Activated T-helper 17 cell treated with anti-CD3 and anti-CD28 coated beads, Interleukin-2, amount 50 U/mL, for 72 hours (primary cell): ENCODE data around the gene SEPSECS. TPM values are rescaled to one million over a fixed set of nuclear protein-coding genes. Genes with fewer than 3 reads are reported as not detected.

ENCODE experiments used
- ATAC-seq: fragments of 150-1000 bp; cut with Tn5 transposase; replicated peaks from 2 replicates; pipeline ENCODE4 v1.10.0; 2021; ENCODE audit warnings: mild to moderate bottlenecking, moderate library complexity
- H3K27ac Mint-ChIP-seq: one replicate; pipeline ENCODE4 v1.8.0; 2022; ENCODE audit warnings: mixed read lengths
- H3K27me3 Mint-ChIP-seq: one replicate; pipeline ENCODE4 v1.8.0; 2022; ENCODE audit warnings: mixed read lengths
- H3K36me3 Mint-ChIP-seq: one replicate; pipeline ENCODE4 v1.8.0; 2022; ENCODE audit warnings: low read depth, mild to moderate bottlenecking, mixed read lengths
- H3K4me1 Mint-ChIP-seq: one replicate; pipeline ENCODE4 v1.8.0; 2022; ENCODE audit warnings: mixed read lengths
- H3K4me3 Mint-ChIP-seq: one replicate; pipeline ENCODE4 v1.8.0; 2022; ENCODE audit warnings: mild to moderate bottlenecking, mixed read lengths
- H3K9me3 Mint-ChIP-seq: one replicate; pipeline ENCODE4 v1.8.0; 2022; ENCODE audit warnings: mixed read lengths
- total RNA-seq, 2 donors: library from RNA; stranded (reverse); gene quantifications; one replicate each; pipeline ENCODE4 v1.2.3, GENCODE V29; 2022

SEPSECS gene
- total RNA-seq, 2 donors from 2014 or later: 11.5 to 11.8 TPM

DNA sequence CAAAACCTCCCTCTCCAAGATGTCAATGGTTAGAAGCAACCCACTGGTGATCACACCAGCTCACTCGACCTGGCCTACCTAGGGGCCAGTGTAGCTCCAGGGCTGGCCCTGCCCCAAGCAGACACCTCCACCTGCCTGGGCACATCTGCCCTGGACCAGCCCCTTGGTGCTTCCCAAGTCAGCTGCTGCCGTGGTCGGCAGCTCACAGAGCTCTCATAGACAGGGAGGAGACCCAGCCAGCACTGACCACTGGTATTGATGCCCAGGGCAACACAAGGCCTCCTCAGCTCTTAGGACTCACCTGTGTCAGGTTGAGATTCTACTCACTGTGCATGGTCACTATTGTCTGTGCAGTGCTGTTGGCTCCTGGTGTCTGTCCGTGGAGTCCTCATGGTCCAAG lies 51.7 kb downstream of the SEPSECS start:
- no peak for ATAC-seq

DNA sequence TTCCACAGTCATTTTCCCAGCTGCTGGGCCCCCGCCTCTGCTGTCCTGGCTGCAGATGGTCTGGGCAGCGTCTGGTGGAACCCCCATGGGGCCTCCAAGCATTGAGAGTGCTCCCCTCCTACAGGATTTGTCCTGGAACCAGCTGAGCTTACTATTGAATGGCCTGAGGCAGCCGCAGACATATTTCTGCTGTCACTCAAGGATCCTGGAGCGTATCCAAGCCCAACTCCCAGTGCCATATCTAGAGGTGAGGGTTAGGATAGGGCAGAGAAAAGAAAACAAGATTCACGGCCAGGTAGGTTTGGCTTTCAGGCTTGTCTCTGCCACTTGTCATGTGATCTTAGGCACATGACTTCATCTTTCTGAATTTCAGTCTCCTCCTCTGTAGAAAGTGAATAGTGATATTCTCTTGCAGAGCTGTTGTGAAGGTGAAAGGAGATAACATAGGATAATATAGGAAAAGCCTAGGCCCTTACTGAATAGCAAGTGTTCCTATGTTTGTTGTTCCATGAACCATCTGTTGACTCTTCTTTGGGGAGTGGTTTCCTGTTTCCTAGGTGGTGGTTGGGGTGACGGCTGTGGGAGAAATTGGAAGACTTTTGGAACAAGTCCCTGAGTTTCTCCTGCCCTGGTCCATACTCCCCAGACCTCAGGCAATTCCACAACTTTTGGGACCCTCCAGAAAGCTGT lies 52.3 kb downstream of the SEPSECS start:
- Mint-ChIP-seq H3K27ac (no peak overlapping the region), H3K4me1 (no peaks in the 10 kb centered on the region), H3K9me3 (no peaks in the 10 kb centered on the region), H3K27me3 (no peaks in the 10 kb centered on the region), H3K4me3 (no peak overlapping the region), H3K36me3 (no peaks in the 10 kb centered on the region)
- ATAC-seq: no peak

More for the DNA sequence above, 51.7 kb downstream of the SEPSECS start:
- Mint-ChIP-seq H3K4me1 (no peaks in the 10 kb centered on the region), H3K27ac (no peak overlapping the region), H3K9me3 (no peaks in the 10 kb centered on the region), H3K36me3 (no peaks in the 10 kb centered on the region), H3K4me3 (no peak overlapping the region), H3K27me3 (no peaks in the 10 kb centered on the region)

DNA sequence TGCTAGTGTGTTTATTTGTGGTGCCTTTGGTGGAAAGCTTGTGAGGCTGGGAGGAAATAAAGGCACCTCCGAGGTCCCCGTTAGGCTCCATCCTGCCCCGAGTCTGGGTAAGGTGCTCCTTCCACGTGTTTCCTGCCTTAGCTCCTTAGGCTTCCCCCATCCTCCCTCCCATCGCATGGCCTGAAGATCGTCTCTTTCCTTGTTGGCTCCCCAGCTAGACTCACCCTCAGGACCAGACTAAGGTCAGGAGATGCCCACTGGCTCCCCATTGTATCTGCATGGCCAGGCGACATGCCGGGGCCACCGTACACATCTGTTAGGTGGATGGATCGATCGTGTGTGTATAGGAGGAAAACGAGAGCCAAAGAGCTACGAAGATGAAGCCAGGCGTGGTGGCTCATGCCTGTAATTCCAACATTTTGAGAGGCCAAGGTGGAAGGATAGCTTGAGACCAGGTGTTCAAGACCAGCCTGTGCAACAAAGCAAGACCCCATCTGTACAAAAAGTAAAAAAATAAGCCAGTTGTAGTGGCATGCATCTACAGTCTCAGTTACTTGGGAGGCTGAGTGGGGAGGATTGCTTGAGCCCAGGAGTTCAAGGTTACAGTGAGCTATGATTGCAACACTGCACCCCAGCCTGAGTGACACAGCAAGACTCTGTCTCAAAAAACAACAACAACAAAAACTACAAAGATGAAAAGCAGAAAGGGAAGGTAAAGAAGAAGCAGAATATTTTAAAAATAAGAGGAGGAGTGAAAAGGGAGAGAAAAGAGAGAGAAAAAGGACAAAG lies 53.7 kb downstream of the SEPSECS start:
- H3K9me3 Mint-ChIP-seq: no peaks in the 10 kb centered on the region
- H3K4me1 Mint-ChIP-seq: no peaks in the 10 kb centered on the region
- no peaks in the 10 kb centered on the region for H3K36me3 Mint-ChIP-seq
- H3K4me3 Mint-ChIP-seq: no peak overlapping the region
- H3K27me3 Mint-ChIP-seq: no peaks in the 10 kb centered on the region
- no peak overlapping the region for H3K27ac Mint-ChIP-seq
- no peak for ATAC-seq

DNA sequence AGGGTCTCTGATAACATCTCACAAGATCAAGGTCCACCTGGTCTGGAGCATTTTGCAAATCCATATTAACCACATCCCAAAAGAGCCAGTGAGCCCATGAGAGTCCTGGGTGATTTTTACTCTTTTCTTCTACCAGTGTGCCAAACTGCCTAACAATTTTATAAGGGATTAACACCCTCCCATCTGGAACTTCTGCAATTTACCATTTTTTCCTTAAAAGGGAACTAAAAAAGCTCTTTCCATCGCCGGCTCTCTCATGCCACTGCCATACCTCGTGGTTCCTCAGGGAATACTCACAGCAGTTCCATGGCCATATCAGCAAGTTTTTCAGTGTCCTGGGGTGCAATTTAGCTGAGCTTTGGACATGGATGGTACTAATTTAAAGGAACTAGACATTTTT lies 55.7 kb downstream of the SEPSECS start:
- peaks cover 8% of the 10 kb centered on the region for H3K27me3 Mint-ChIP-seq
- H3K9me3 Mint-ChIP-seq: peaks cover 5% of the 10 kb centered on the region
- H3K4me1 Mint-ChIP-seq: no peaks in the 10 kb centered on the region
- no peaks in the 10 kb centered on the region for H3K36me3 Mint-ChIP-seq
- no peak overlapping the region for H3K4me3 Mint-ChIP-seq
- no peak overlapping the region for H3K27ac Mint-ChIP-seq
- ATAC-seq: no peak

DNA sequence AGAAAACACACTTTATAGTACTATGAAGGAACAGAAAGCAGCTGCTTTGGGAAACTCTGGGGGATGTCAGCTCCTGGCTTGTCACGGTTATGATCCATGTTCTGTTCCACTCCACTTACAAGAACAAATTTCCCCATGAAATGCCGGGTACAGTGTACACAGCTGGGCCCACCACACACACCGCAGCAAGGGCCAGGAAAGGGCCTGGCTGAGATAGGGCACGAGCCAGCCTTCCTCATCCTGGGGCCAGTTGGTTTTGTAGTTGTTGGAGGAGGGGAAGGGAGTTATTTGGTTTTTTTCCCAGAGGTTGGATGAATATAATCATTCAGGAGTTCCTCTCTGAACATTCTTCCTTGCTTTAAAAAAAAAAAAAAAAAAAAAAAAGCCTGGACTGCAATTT lies 56.8 kb downstream of the SEPSECS start:
- Mint-ChIP-seq H3K9me3 (peaks cover 5% of the 10 kb centered on the region), H3K27ac (no peak overlapping the region), H3K4me3 (no peak overlapping the region), H3K4me1 (no peaks in the 10 kb centered on the region), H3K27me3 (peaks cover 9% of the 10 kb centered on the region), H3K36me3 (no peaks in the 10 kb centered on the region)
- no peak for ATAC-seq

DNA sequence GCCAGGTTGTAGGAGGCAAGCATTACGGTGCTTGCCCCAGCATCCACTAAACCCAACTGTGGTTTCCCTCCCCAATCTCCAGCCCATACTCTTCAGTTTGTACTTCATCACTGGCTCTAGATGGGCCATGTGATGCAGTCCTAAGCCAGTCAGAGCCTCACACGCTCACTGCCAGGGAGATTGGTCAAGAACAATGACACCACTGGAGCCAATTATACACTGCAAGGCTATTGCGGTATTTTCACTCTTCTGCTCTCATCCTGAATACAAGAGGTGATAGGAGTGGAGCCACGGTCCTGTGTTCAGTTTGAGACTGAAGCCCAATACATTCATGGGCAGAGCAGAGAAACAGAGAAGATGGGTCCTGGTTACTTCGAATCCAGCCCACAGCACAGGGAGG lies 58.4 kb downstream of the SEPSECS start:
- Mint-ChIP-seq H3K4me3 (no peak overlapping the region), H3K27me3 (peaks cover 16% of the 10 kb centered on the region), H3K9me3 (peaks cover 5% of the 10 kb centered on the region), H3K27ac (no peak overlapping the region), H3K36me3 (no peaks in the 10 kb centered on the region), H3K4me1 (no peaks in the 10 kb centered on the region)
- no peak for ATAC-seq

DNA sequence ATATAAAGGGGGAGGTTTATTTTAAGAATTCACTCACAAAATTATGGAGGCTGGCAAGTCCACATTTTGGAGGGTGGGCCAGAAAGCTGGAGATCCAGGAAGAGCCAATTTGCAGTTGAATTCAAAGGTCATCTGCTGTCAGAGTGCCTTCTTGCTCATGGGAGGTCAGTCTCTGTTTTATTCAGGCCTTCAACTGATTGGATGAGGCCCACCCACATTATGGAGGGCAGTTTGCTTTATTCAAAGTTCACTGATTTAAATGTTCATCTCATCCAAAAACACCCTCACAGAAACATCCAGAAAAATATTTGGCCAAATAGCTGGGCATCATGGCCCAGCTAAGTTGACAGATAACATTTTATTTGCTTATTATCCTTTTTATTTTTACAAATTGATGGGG lies 59.5 kb downstream of the SEPSECS start:
- H3K4me1 Mint-ChIP-seq: no peaks in the 10 kb centered on the region
- H3K4me3 Mint-ChIP-seq: no peak overlapping the region
- H3K27me3 Mint-ChIP-seq: peaks cover 16% of the 10 kb centered on the region
- peaks cover 5% of the 10 kb centered on the region for H3K9me3 Mint-ChIP-seq
- ATAC-seq: no peak
- no peaks in the 10 kb centered on the region for H3K36me3 Mint-ChIP-seq
- no peak overlapping the region for H3K27ac Mint-ChIP-seq

DNA sequence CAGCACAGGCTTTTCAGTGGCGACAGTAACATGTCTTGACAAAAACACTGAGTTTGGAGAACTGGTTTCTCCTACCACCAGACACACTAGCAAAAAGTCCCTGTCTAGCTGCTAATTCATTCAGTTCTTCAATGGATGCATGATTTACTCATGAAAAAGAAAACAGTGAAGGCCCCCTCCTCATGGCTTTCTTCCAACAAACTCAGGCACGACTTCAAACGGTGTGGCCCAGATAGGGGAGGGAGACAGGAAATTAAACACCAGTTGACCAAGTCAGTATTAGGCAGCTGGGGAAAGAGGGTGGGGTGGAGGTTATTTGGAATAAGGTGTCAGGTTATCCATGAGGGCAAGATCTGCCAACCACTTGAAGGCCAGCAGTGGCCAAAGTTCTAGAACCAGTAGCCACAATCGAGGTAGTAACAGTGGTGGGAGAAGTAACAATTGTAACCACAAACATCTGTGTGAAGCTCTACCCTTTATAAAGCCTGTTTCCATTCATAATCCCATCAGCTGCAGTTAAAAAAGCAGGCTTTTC lies 60.2 kb downstream of the SEPSECS start:
- H3K27me3 Mint-ChIP-seq: peaks cover 16% of the 10 kb centered on the region
- H3K27ac Mint-ChIP-seq: no peak overlapping the region
- no peak overlapping the region for H3K4me3 Mint-ChIP-seq
- no peak for ATAC-seq
- H3K4me1 Mint-ChIP-seq: no peaks in the 10 kb centered on the region
- no peaks in the 10 kb centered on the region for H3K36me3 Mint-ChIP-seq
- H3K9me3 Mint-ChIP-seq: peaks cover 5% of the 10 kb centered on the region

DNA sequence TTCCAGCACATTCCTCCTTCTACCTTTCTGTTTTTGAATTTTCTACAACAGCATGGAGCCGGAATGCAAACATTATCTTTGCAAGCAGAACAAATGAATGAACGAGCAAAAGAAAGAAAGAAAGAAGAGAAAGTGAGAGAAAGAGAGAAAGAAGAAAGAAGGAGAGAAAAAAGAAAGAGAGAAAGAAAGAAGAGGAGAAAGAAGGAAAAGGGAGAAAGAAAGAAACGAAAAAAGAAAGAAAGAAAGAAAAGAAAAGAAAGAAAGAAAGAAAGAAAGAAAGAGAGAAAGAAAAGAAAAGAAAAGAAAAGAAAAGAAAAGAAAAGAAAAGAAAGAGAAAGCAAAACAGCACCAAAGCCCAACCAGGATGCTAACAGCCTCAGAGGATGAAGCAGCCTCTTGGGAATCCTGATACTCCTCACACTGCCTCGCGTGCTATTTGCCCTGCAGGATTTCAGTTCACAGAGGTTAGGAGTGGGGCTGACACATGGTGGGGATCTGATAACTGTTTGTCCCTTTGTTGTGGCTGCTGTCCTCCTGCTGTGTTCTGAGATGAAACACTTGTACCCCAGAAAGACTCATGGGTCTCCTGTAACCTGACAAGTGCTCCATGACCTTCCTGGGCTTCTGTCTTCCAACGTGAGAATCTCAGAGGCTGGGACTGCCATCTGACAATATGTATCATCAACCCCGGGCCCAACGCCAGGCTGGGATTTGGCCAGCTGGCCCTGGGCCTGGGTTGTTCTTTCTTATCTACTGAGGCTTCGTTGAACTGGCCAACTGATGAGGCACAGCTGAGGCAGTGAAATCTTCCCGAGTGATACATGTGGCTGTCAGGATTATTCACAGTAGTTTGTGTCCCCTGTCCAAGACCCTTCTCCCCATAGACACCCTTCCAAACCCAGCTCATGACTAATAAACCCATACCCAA lies 61.0 kb downstream of the SEPSECS start:
- H3K4me1 Mint-ChIP-seq: no peaks in the 10 kb centered on the region
- peaks cover 20% of the 10 kb centered on the region for H3K27me3 Mint-ChIP-seq
- no peak for ATAC-seq
- H3K27ac Mint-ChIP-seq: no peak overlapping the region
- peaks cover 9% of the 10 kb centered on the region for H3K9me3 Mint-ChIP-seq
- no peak overlapping the region for H3K4me3 Mint-ChIP-seq
- H3K36me3 Mint-ChIP-seq: no peaks in the 10 kb centered on the region

DNA sequence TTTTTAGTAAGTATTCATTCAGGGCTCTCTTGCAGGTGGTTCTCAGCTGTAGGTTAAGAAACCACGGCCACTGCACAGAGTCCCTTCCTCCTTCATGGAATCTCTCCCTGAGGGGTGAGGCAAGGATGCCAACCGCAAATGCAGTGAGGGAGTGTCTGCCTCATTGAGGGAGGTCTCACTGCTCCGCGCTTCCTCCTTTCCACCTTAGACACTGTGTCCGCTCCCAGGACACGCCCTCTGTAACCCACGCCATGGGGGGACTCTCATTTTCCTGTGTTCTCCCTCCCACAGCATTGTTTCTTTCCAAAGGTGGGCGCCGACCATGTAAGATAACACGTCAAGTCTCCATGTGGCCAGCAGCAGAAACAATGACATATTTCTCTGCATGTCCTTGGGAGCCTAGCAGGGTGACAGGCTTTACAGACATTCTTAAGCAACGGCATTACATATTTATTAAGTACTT lies 63.2 kb downstream of the SEPSECS start:
- Mint-ChIP-seq H3K27ac (no peak overlapping the region), H3K27me3 (peaks cover 34% of the 10 kb centered on the region), H3K4me1 (no peaks in the 10 kb centered on the region), H3K9me3 (peaks cover 20% of the 10 kb centered on the region), H3K36me3 (no peaks in the 10 kb centered on the region), H3K4me3 (no peak overlapping the region)
- no peak for ATAC-seq

DNA sequence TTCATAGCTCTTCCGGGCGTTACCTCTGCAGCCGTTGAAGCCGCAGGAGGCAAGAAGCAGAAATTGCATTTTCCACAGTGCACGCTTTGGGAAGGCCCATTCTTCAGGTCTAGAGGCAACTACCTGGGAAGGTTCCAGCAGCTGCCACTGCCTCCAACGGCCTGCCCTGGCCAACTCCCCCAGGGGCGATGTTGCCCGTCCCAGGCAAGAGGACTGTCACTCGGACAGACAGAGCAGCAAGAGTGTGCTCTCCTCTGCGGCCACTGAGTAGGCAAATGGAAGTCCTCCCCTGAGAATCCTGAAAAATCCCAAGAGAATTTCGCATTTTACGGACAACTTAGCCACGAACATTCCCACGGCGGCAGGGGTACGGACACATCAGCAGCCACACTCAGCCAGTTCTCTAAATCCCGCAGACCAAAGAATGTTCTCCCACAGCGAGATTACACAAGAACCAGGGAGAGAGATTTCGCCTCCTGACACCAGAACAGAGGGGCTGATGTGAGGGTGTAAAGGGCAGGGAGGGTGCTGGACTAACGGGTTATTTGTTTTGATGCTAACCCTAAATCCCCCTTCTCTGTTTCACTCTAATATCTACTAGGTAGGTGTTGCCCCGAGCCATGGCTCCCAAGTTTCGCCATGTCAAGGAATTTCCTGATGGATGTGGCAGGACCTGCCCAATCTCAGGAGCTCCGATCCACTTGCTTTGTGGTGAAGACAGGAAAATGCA lies 63.8 kb downstream of the SEPSECS start:
- Mint-ChIP-seq H3K4me1 (no peaks in the 10 kb centered on the region), H3K27me3 (peaks cover 39% of the 10 kb centered on the region), H3K27ac (no peak overlapping the region), H3K9me3 (peaks cover 19% of the 10 kb centered on the region), H3K4me3 (no peak overlapping the region), H3K36me3 (no peaks in the 10 kb centered on the region)
- ATAC-seq: no peak

DNA sequence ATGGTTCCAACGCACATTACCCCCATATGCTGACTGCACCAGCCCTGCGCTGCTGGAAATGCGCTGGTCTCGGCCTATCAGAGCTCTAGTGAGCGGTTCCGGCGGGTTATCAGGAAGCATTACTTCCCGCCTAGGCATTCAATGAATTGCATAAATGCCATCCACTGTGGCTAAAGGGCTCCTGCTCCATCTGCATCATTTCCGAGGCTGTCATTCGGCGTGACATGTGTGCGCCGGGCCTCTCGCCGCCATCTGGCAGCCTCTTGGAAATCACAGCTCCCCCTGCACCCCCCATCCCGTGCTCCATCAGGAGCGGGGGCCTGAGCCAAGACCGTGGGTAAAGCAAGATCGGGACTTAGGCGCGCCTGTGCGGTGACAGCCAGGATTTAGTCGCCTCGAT lies 64.4 kb downstream of the SEPSECS start:
- no peak for ATAC-seq
- no peak overlapping the region for H3K27ac Mint-ChIP-seq
- H3K36me3 Mint-ChIP-seq: no peaks in the 10 kb centered on the region
- no peaks in the 10 kb centered on the region for H3K4me1 Mint-ChIP-seq
- H3K27me3 Mint-ChIP-seq: peaks cover 40% of the 10 kb centered on the region
- no peak overlapping the region for H3K4me3 Mint-ChIP-seq
- peaks cover 15% of the 10 kb centered on the region for H3K9me3 Mint-ChIP-seq

DNA sequence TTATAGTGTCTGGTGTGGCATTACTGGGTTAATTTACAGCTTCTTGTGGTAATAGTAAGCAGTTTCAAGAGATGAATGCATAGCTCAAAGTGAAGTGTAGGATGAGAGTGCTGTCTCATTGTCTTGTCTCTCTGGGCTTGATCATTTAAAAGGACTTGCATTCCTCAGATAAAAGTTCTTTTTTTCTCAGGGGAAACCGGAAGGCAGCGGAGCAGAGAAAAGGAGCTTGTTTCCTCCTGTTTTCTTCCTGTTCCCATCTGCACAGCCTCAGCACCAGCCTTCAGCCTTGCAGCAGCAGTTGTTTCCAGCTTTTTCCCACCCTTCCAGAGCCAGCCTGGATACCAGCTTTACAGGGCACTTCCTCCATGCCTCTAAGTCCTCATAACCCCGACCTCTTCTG lies 68.1 kb downstream of the SEPSECS start:
- Mint-ChIP-seq H3K27ac (no peak overlapping the region), H3K27me3 (peaks cover 55% of the 10 kb centered on the region), H3K9me3 (peaks cover 15% of the 10 kb centered on the region), H3K4me1 (no peaks in the 10 kb centered on the region), H3K36me3 (no peaks in the 10 kb centered on the region), H3K4me3 (no peak overlapping the region)
- ATAC-seq: no peak

DNA sequence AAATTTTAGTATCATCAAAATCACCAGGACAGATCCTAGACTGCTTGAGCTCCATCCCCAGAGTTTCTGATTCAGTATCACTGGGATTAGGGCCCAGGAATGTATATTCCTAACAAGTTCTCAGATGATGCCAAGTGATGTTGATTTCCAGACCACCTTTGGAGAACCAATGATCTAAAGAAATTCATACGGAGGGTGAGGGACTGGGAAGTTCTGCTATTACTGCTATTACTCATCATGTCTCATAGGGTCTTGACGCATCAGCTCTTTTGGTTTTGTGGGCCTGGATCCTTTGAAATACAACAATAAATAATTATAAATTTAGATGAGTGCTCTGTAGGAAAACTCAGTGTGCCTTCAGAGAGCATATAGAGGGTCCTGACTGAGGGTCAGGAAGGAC lies 69.7 kb downstream of the SEPSECS start:
- H3K4me3 Mint-ChIP-seq: no peak overlapping the region
- no peaks in the 10 kb centered on the region for H3K4me1 Mint-ChIP-seq
- no peak for ATAC-seq
- H3K27ac Mint-ChIP-seq: no peak overlapping the region
- no peaks in the 10 kb centered on the region for H3K36me3 Mint-ChIP-seq
- peaks cover 63% of the 10 kb centered on the region for H3K27me3 Mint-ChIP-seq
- H3K9me3 Mint-ChIP-seq: peaks cover 15% of the 10 kb centered on the region
